HepG2 (cell line): Measurements from ENCODE around the gene KCNRG. TPM values are rescaled to one million over a fixed set of nuclear protein-coding genes. Genes with fewer than 3 reads are reported as not detected.

Source experiments
- ATAC-seq: fragments of 200-7000 bp; cut with Tn5 transposase; 3 replicates; pipeline ENCODE4 v1.9.1; 2020; ENCODE audit warnings: mild to moderate bottlenecking, moderate library complexity
- BruUV-seq: library from RNA; stranded (reverse); fragments of 400-500 nt; replicated peaks from 2 replicates; lab custom pipeline; 2021; lab: Mats Ljungman, UMichigan
- CTCF ChIA-PET: fragments of 300-600 bp; formaldehyde crosslinking; extraction: SDS; loops from one replicate; lab custom pipeline; 2021; ENCODE audit warnings: low total read pairs, inconsistent platforms, low intra/inter-chr PET ratio; lab: Yijun Ruan, JAX
- POLR2A ChIA-PET: fragments of 350-600 bp; sonication (Branson Sonifier 250); formaldehyde crosslinking; loops from one replicate; lab custom pipeline; 2020; ENCODE audit warnings: antibody characterized with exemption, inconsistent platforms; lab: Yijun Ruan, JAX
- DNase-seq: peaks from one replicate; pipeline ENCODE4 v3.0.0-alpha.2; 2015; ENCODE audit warnings: low spot score
- FAIRE-seq: peaks from 3 replicates; lab custom pipeline; 2011; peaks lifted over from hg19 to GRCh38; lab: Jason Lieb, UNC
- H2AFZ ChIP-seq: one replicate; pipeline ENCODE4 v1.6.1; 2011; ENCODE audit warnings: low read length, inconsistent platforms
- H3K27ac ChIP-seq: fragments of 300-600 bp; 3 replicates; pipeline ENCODE4 v1.8.0; 2011; ENCODE audit warnings: mixed run types, mild to moderate bottlenecking, mixed read lengths, low read length, inconsistent platforms; ENCODE audit not compliant: insufficient read depth; ENCODE audit errors: extremely low read length
- H3K27me3 ChIP-seq, 2 experiments: fragments of 200-600 bp in 1 of 2; 2 replicates in 1 of 2; 3 replicates in 1 of 2; pipeline versions ENCODE4 v1.6.0 to v1.8.0; 2011; ENCODE audit warnings: low read length in 2 of 2, mild to moderate bottlenecking in 2 of 2, moderate library complexity in 2 of 2, inconsistent platforms in 1 of 2; ENCODE audit not compliant: insufficient read depth in 2 of 2, control insufficient read depth in 1 of 2
- H3K36me3 ChIP-seq, 2 experiments: fragments of 200-600 bp in 1 of 2; replicated peaks in 1 of 2; 2 replicates in 1 of 2; 3 replicates in 1 of 2; pipeline versions ENCODE4 v1.5.1 to v1.8.0; 2011; ENCODE audit warnings: low read length in 2 of 2, inconsistent platforms in 1 of 2; ENCODE audit not compliant: insufficient read depth in 2 of 2, control insufficient read depth in 1 of 2
- H3K4me1 ChIP-seq: 2 replicates; pipeline ENCODE4 v1.5.1; 2012; ENCODE audit warnings: low read length, inconsistent platforms; ENCODE audit not compliant: insufficient read depth
- H3K4me2 ChIP-seq: 2 replicates; pipeline ENCODE4 v1.6.0; 2011; ENCODE audit warnings: low read depth, low read length, inconsistent platforms
- H3K4me3 ChIP-seq, 3 experiments: fragments of 200-600 bp in 1 of 3; sonication (generic), shearing (Covaris generic) in 1 of 3; replicated peaks in 1 of 3; 2 replicates each; pipeline ENCODE4 v1.5.1; 2011 to 2016; ENCODE audit warnings: low read length in 3 of 3, inconsistent platforms in 2 of 3, low read depth in 2 of 3, mild to moderate bottlenecking in 2 of 3, control low read depth in 1 of 3, mixed read lengths in 1 of 3; ENCODE audit not compliant: insufficient read depth in 1 of 3
- H3K79me2 ChIP-seq: one replicate; pipeline ENCODE4 v1.6.1; 2011; ENCODE audit warnings: low read length, inconsistent platforms; ENCODE audit not compliant: insufficient read depth
- H3K9ac ChIP-seq: 2 replicates; pipeline ENCODE4 v1.6.0; 2011; ENCODE audit warnings: mild to moderate bottlenecking, low read depth, low read length, inconsistent platforms; ENCODE audit not compliant: insufficient read depth
- H3K9me3 ChIP-seq: 2 replicates; pipeline ENCODE4 v1.5.1; 2012; ENCODE audit warnings: mild to moderate bottlenecking, low read length
- H4K20me1 ChIP-seq: 2 replicates; pipeline ENCODE4 v1.6.0; 2011; ENCODE audit warnings: inconsistent platforms, mild to moderate bottlenecking, low read length, moderate library complexity; ENCODE audit not compliant: insufficient read depth
- ATM ChIP-seq: fragments of 450-650 bp; IDR thresholded peaks from 2 replicates; pipeline ENCODE4 v1.7.1; 2017; ENCODE audit warnings: mild to moderate bottlenecking, borderline replicate concordance
- DNMT1 ChIP-seq: sonication (generic); formaldehyde crosslinking; IDR thresholded peaks from 2 replicates; pipeline ENCODE4 v1.5.1; 2020; ENCODE audit warnings: mild to moderate bottlenecking, missing genetic modification reagents
- ESRRA ChIP-seq: sonication (generic); formaldehyde crosslinking; IDR thresholded peaks from 2 replicates; pipeline ENCODE4 v1.5.1; 2020; ENCODE audit warnings: mild to moderate bottlenecking, low read depth, missing genetic modification reagents
- HOXA9 ChIP-seq: sonication (generic); formaldehyde crosslinking; IDR thresholded peaks from 2 replicates; pipeline ENCODE4 v1.8.1; 2022; ENCODE audit warnings: missing genetic modification reagents, mild to moderate bottlenecking, moderate library complexity, borderline replicate concordance
- PHB2 ChIP-seq: fragments of 450-650 bp; IDR thresholded peaks from 2 replicates; pipeline ENCODE4 v1.6.1; 2018; ENCODE audit not compliant: partially characterized antibody
- POLR2A ChIP-seq, 2 experiments: IDR thresholded peaks; 2 replicates each; pipeline ENCODE4 v1.6.1; 2011; ENCODE audit warnings: low read depth in 2 of 2, low read length in 2 of 2, mild to moderate bottlenecking in 1 of 2, moderate library complexity in 1 of 2; ENCODE audit not compliant: insufficient read depth in 1 of 2
- RAD51 ChIP-seq: fragments of 450-650 bp; IDR thresholded peaks from 2 replicates; pipeline ENCODE4 v1.6.1; 2016; ENCODE audit warnings: borderline replicate concordance
- ZFX ChIP-seq: sonication (generic); formaldehyde crosslinking; IDR thresholded peaks from 2 replicates; pipeline ENCODE4 v1.4.0; 2020; ENCODE audit warnings: mild to moderate bottlenecking, low read depth, missing genetic modification reagents, moderate library complexity
- ZNF296 ChIP-seq: sonication (generic); formaldehyde crosslinking; conservative IDR thresholded peaks from 2 replicates; pipeline ENCODE4 v1.5.0; 2020; ENCODE audit warnings: mild to moderate bottlenecking, missing genetic modification reagents
- ZNF552 ChIP-seq: sonication (generic); formaldehyde crosslinking; IDR thresholded peaks from 2 replicates; pipeline ENCODE4 v1.9.0; 2022; ENCODE audit warnings: missing genetic modification reagents, mild to moderate bottlenecking, borderline replicate concordance
- ZNF777 ChIP-seq: sonication (generic); formaldehyde crosslinking; IDR thresholded peaks from 2 replicates; pipeline ENCODE4 v1.4.0; 2020; ENCODE audit warnings: missing genetic modification reagents
- ZSCAN21 ChIP-seq: sonication (generic); formaldehyde crosslinking; IDR thresholded peaks from 2 replicates; pipeline ENCODE4 v1.8.0; 2022; ENCODE audit warnings: mild to moderate bottlenecking, missing genetic modification reagents, moderate library complexity, borderline replicate concordance
- WGBS: methylation state at CpG from one replicate; pipeline ENCODE4 v1.1.6; 2017; ENCODE audit warnings: low lambda C conversion rate; 5-methylcytosine and 5-hydroxymethylcytosine counted together
- in situ Hi-C: cut with HindIII; loops from 2 replicates; pipeline ENCODE4 v1.10.0; 2017; ENCODE audit warnings: low pct_unique_long_range_greater_than_20kb; ENCODE audit not compliant: extremely low pct_ligation_motif_present
- intact Hi-C: fragments of 100-400 bp; cut with micrococcal nuclease; formaldehyde crosslinking; loops from one replicate; pipeline ENCODE4 v1.10.0; 2022; ENCODE audit not compliant: unreplicated experiment
- polyA plus RNA-seq, 8 experiments: library from polyadenylated mRNA; depleted of rRNA in 3 of 8; stranded (reverse) in 7 of 8; unstranded in 1 of 8; fragments of >200 nt; fragmentation: Illumina TruSeq in 4 of 8; extraction: Trizol in 4 of 8; gene quantifications; 2 replicates each; pipeline versions ENCODE4 v1.2.1 to v1.2.3, GENCODE V29; 2011 to 2016; ENCODE audit warnings: low read depth in 4 of 8, missing spikeins in 1 of 8, mixed read lengths in 1 of 8; ENCODE audit not compliant: insufficient read depth in 1 of 8
- total RNA-seq, 5 experiments: library from RNA; depleted of rRNA; stranded (reverse); fragments of >200 nt; fragmentation: Illumina TruSeq; extraction: Trizol; gene quantifications; 2 replicates each; pipeline ENCODE4 v1.2.3, GENCODE V29; 2016; ENCODE audit warnings: low read depth in 1 of 5
- TF ChIP-seq, protein P1 (sequence below): sonication (generic); formaldehyde crosslinking; IDR thresholded peaks from 2 replicates; pipeline ENCODE4 v1.5.1; 2020; ENCODE audit warnings: missing genetic modification reagents, mild to moderate bottlenecking, borderline replicate concordance
- TF ChIP-seq, protein P2 (sequence below): sonication (generic); formaldehyde crosslinking; IDR thresholded peaks from 2 replicates; pipeline ENCODE4 v1.4.0; 2020; ENCODE audit warnings: missing genetic modification reagents
- TF ChIP-seq, protein P3 (sequence below): sonication (generic); formaldehyde crosslinking; IDR thresholded peaks from 2 replicates; pipeline ENCODE4; 2020; ENCODE audit warnings: missing genetic modification reagents, mild to moderate bottlenecking, borderline replicate concordance

Gene KCNRG
- total and polyA plus RNA-seq, 2 of the 13 experiments (the other 11 are each of a cell fraction or from before 2014, with no cell fraction given) = 1.0 to 1.5 TPM

DNA sequence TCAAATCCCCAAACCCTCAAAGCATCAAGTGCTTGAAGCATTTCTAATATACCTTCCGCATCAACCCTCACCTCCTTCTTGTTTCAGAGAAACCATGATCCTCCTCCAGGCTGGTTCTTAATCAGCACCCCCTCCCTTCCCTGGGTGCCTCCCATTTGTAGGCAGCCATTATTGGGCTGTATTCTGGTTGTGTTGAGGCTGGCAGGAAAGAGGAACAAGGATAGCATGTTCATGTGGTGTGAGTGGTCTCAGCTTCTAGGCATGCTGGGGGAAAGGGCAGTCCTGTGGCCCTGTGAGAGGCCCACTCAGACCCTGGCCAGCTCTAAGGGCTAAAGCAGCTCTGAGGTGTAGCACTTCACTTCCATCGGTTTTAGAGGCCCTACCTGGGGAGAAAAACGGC lies 37.3 kb upstream of the KCNRG start:
- H4K20me1 ChIP-seq = no peaks in the 10 kb centered on the region
- no peak for TF ChIP-seq HOXA9 (CRISPR knock-in tag)
- TF ChIP-seq ZNF296 (CRISPR knock-in tag) = no peak
- no peak for TF ChIP-seq ATM
- TF ChIP-seq RAD51 = no peak
- TF ChIP-seq DNMT1 (CRISPR knock-in tag) = no peak
- TF ChIP-seq POLR2A (IDR thresholded peaks at IDR 0.05; ENCODE audit: insufficient read depth in 1 of 2, low read depth in 2 of 2, low read length in 2 of 2) = no peak
- no peak for TF ChIP-seq ZNF552 (CRISPR knock-in tag)
- TF ChIP-seq PHB2 = no peak
- TF ChIP-seq ESRRA (CRISPR knock-in tag) = no peak
- TF ChIP-seq, protein P1, sequence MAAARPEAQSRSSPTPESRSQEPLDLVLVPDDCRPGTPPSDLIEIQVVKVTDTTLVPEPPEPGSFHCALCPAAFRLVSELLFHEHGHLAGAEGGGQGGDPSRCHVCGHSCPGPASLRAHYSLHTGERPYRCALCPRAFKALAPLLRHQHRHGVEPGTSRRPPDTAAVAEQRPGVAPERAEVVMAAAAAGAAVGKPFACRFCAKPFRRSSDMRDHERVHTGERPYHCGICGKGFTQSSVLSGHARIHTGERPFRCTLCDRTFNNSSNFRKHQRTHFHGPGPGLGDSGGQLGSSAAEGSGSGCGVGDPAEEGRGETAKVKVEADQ (CRISPR knock-in tag) = no peak
- TF ChIP-seq ZNF777 = no peak
- TF ChIP-seq, protein P2, sequence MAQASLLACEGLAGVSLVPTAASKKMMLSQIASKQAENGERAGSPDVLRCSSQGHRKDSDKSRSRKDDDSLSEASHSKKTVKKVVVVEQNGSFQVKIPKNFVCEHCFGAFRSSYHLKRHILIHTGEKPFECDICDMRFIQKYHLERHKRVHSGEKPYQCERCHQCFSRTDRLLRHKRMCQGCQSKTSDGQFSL (CRISPR knock-in tag) = no peak
- TF ChIP-seq, protein P3, sequence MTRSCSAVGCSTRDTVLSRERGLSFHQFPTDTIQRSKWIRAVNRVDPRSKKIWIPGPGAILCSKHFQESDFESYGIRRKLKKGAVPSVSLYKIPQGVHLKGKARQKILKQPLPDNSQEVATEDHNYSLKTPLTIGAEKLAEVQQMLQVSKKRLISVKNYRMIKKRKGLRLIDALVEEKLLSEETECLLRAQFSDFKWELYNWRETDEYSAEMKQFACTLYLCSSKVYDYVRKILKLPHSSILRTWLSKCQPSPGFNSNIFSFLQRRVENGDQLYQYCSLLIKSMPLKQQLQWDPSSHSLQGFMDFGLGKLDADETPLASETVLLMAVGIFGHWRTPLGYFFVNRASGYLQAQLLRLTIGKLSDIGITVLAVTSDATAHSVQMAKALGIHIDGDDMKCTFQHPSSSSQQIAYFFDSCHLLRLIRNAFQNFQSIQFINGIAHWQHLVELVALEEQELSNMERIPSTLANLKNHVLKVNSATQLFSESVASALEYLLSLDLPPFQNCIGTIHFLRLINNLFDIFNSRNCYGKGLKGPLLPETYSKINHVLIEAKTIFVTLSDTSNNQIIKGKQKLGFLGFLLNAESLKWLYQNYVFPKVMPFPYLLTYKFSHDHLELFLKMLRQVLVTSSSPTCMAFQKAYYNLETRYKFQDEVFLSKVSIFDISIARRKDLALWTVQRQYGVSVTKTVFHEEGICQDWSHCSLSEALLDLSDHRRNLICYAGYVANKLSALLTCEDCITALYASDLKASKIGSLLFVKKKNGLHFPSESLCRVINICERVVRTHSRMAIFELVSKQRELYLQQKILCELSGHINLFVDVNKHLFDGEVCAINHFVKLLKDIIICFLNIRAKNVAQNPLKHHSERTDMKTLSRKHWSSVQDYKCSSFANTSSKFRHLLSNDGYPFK = no peak
- TF ChIP-seq ZSCAN21 (CRISPR knock-in tag) = no peak
- no peak for TF ChIP-seq ZFX (CRISPR knock-in tag)
- TF ChIP-seq, all 625 proteins: peak for 0
- no peak for DNase-seq
- intact Hi-C loops (loop anchor here (1.0 to 5.0 kb wide), 4 partner anchors 104 to 935 kb away; no protein-coding TSS in a partner anchor), in situ Hi-C loops (loop anchor here (10.0 to 25.0 kb wide), 4 partner anchors 559 to 1084 kb away; no protein-coding TSS in a partner anchor)
- no peaks in the 10 kb centered on the region for H3K27me3 ChIP-seq
- POLR2A ChIA-PET = no interaction called here
- FAIRE-seq = no peak
- H3K4me3 ChIP-seq = no peak overlapping the region
- peak overlapping the region; percentile 21; the same call in 1 of the 2 replicates for H3K4me2 ChIP-seq
- no peaks in the 10 kb centered on the region for H3K79me2 ChIP-seq
- 18% methylated on average over 3 of the region's 3 CpGs for WGBS
- H3K9me3 ChIP-seq = no peaks in the 10 kb centered on the region
- no peaks in the 10 kb centered on the region for H3K36me3 ChIP-seq
- no TSS peak for BruUV-seq
- no peak overlapping the region for H2AFZ ChIP-seq
- no peak overlapping the region for H3K9ac ChIP-seq
- H3K4me1 ChIP-seq = peaks cover 12% of the 10 kb centered on the region
- ATAC-seq = peak; percentile 33; the same call in 1 of the 3 replicates
- no peak overlapping the region for H3K27ac ChIP-seq
- CTCF ChIA-PET = no interaction called here
